Kidney (tissue), 14 donors: ENCODE measurements around the gene TMEM164. TPM values are rescaled to one million over a fixed set of nuclear protein-coding genes. Genes with fewer than 3 reads are reported as not detected.
A peak's percentile ranks its signal among the peaks of the same experiment; 100 is the strongest.

ENCODE experiments used
- DNase-seq, 5 donors: peaks; one replicate each; pipeline ENCODE4 v3.0.0-alpha.2; 2013 to 2020
- FAIRE-seq: peaks from 2 replicates; lab custom pipeline; 2012; peaks lifted over from hg19 to GRCh38; lab: Jason Lieb, UNC
- H3K27ac ChIP-seq, 2 donors: one replicate each; pipeline ENCODE4 v1.7.0; 2013; ENCODE audit warnings: low read depth in 2 of 2, low read length in 2 of 2, inconsistent platforms in 1 of 2
- H3K27me3 ChIP-seq: one replicate; pipeline ENCODE4 v1.7.1; 2013; ENCODE audit warnings: low read length, inconsistent platforms; ENCODE audit not compliant: control insufficient read depth, insufficient read depth
- H3K36me3 ChIP-seq, 3 donors: one replicate each; pipeline versions ENCODE4 v1.7.0 to v1.7.1; 2013; ENCODE audit warnings: low read length in 3 of 3, control low read depth in 1 of 3, inconsistent platforms in 1 of 3; ENCODE audit not compliant: insufficient read depth in 3 of 3, control insufficient read depth in 2 of 3
- H3K4me1 ChIP-seq, 3 donors: one replicate each; pipeline versions ENCODE4 v1.7.0 to v1.7.1; 2013; ENCODE audit warnings: low read length in 3 of 3, inconsistent platforms in 1 of 3, low read depth in 1 of 3; ENCODE audit not compliant: control insufficient read depth in 2 of 3, insufficient read depth in 2 of 3
- H3K4me3 ChIP-seq, 3 donors: one replicate each; pipeline versions ENCODE4 v1.7.0 to v1.8.1; 2013; ENCODE audit warnings: low read length in 3 of 3, control low read depth in 1 of 3, inconsistent platforms in 1 of 3
- H3K9ac ChIP-seq, 3 donors: one replicate each; pipeline versions ENCODE4 v1.7.0 to v1.7.1; 2013; ENCODE audit warnings: low read length in 3 of 3, control low read depth in 1 of 3, inconsistent platforms in 1 of 3
- H3K9me3 ChIP-seq, 3 donors: one replicate each; pipeline versions ENCODE4 v1.7.0 to v1.7.1; 2013; ENCODE audit warnings: low read length in 3 of 3, control low read depth in 1 of 3, inconsistent platforms in 1 of 3; ENCODE audit not compliant: control insufficient read depth in 2 of 3, insufficient read depth in 1 of 3
- intact Hi-C: fragments of 100-400 bp; cut with DNase I; formaldehyde crosslinking; loops from one replicate; pipeline ENCODE4 v1.11.1; 2022
- polyA plus RNA-seq: library from polyadenylated mRNA; stranded (reverse); fragments of 350-450 nt; fragmentation: Illumina TruSeq; extraction: RNeasy Lipid Tissue Mini Kit (QIAGEN cat#74804); gene quantifications from one replicate; pipeline ENCODE4 v1.2.3, GENCODE V29; 2014; ENCODE audit warnings: low read depth, low replicate concordance; ENCODE audit not compliant: insufficient read depth
- total RNA-seq: library from RNA; stranded (reverse); fragmentation: NEBNext Ultra II Directional; extraction: Animal tissue kit (Norgen Biotek cat#: 25700); gene quantifications from one replicate; pipeline ENCODE4 v1.2.1, GENCODE V29; 2021
- TF ChIP-seq, protein P1 (sequence below): IDR thresholded peaks from 3 replicates; pipeline ENCODE4 v1.5.1; 2012; ENCODE audit warnings: mild to moderate bottlenecking, moderate library complexity, borderline replicate concordance; ENCODE audit not compliant: insufficient read depth; ENCODE audit errors: extremely low read depth
- donor health status: control.
- donor health status: control.
- donor health status: control.
- donor health status: control.
- donor health status: control.
- donor health status: DM: yes; HTN: yes; CAD: no.
- donor health status: Normal renal cell carcinoma (clear cell type).

Gene TMEM164
- total and polyA plus RNA-seq, 2 donors from 2014 or later = 16.9 to 36.0 TPM

DNA sequence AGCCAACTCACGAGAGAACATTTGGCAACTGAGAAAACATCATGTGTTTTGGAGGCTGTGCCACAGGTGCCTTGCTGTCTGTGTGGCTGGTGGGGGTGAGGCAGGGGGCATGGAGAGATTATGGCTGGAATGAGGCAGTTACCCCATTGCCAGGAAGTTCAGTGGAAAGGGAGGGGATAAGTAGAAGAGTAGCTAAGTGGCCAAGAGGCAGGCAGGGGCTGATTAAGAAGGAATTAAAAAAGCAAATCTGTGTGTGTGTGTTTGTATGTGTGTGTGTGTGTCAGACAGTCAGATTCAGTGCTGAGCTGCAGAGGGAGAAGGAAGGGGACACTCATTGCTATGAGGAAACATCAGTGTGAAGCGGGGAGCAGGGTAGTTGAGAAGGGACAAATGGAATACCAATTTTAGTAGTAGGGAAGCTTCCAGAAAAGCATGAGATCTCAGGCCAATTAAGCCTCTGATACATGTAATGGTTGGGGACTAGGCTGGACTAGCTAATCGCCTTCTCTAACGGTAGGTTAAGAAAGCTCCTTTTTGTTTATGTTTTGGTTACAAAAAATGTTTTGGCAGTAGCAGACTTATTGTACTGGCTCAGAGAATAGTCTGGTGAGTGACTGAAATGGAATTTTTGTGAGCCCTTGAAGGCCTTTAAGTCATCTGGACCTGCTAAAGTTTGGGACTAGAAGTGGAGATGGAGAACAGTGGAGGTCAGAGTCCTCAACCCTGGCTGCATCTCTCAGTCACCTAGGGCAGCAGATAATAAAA is 18.5 kb downstream of the TMEM164 start:
- Histone ChIP-seq H3K4me3 (no peak overlapping the region), H3K27ac (peak overlapping the region in 1 of 2 donors; percentile 5), H3K27me3 (peaks cover 2% of the 10 kb centered on the region), H3K4me1 (peaks cover 0 to 3% (median 0%) of the 10 kb centered on the region in 3 donors), H3K9me3 (no peaks in the 10 kb centered on the region), H3K36me3 (no peaks in the 10 kb centered on the region), H3K9ac (no peak overlapping the region)
- FAIRE-seq (no peak), DNase-seq (no peak)
- TF ChIP-seq, protein P1, sequence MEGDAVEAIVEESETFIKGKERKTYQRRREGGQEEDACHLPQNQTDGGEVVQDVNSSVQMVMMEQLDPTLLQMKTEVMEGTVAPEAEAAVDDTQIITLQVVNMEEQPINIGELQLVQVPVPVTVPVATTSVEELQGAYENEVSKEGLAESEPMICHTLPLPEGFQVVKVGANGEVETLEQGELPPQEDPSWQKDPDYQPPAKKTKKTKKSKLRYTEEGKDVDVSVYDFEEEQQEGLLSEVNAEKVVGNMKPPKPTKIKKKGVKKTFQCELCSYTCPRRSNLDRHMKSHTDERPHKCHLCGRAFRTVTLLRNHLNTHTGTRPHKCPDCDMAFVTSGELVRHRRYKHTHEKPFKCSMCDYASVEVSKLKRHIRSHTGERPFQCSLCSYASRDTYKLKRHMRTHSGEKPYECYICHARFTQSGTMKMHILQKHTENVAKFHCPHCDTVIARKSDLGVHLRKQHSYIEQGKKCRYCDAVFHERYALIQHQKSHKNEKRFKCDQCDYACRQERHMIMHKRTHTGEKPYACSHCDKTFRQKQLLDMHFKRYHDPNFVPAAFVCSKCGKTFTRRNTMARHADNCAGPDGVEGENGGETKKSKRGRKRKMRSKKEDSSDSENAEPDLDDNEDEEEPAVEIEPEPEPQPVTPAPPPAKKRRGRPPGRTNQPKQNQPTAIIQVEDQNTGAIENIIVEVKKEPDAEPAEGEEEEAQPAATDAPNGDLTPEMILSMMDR = no peak
- intact Hi-C loops = no loop called here

GRCh38 chrX:110022599-110023448 is 19.9 kb downstream of the TMEM164 start:
- intact Hi-C loops = no loop called here
- H3K9ac ChIP-seq = no peak overlapping the region
- H3K27ac ChIP-seq = no peak overlapping the region
- H3K9me3 ChIP-seq = no peaks in the 10 kb centered on the region
- DNase-seq = peak in 3 of 5 donors; percentile 18 to 39 (median 35)
- H3K36me3 ChIP-seq = no peaks in the 10 kb centered on the region
- no peak for FAIRE-seq
- H3K27me3 ChIP-seq = peaks cover 2% of the 10 kb centered on the region
- TF ChIP-seq, protein P1 = no peak
- H3K4me1 ChIP-seq = peaks cover 0 to 4% (median 0%) of the 10 kb centered on the region in 3 donors
- H3K4me3 ChIP-seq = no peak overlapping the region

GRCh38 chrX:110025395-110025794 is 22.5 kb downstream of the TMEM164 start:
- H3K9me3 ChIP-seq = no peaks in the 10 kb centered on the region
- H3K4me1 ChIP-seq = peaks cover 0 to 4% (median 0%) of the 10 kb centered on the region in 3 donors
- H3K27me3 ChIP-seq = peaks cover 2% of the 10 kb centered on the region
- TF ChIP-seq, protein P1 = no peak
- no peaks in the 10 kb centered on the region for H3K36me3 ChIP-seq
- intact Hi-C loops = no loop called here
- no peak for DNase-seq
- no peak overlapping the region for H3K4me3 ChIP-seq
- no peak overlapping the region for H3K9ac ChIP-seq
- no peak overlapping the region for H3K27ac ChIP-seq
- FAIRE-seq = no peak
